DMS153 (cell line): ENCODE results near the gene INO80.

Experiments used
- DNase-seq: peaks from one replicate; lab custom pipeline; 2025; lab: John Stamatoyannopoulos, UW

Gene INO80

DNA sequence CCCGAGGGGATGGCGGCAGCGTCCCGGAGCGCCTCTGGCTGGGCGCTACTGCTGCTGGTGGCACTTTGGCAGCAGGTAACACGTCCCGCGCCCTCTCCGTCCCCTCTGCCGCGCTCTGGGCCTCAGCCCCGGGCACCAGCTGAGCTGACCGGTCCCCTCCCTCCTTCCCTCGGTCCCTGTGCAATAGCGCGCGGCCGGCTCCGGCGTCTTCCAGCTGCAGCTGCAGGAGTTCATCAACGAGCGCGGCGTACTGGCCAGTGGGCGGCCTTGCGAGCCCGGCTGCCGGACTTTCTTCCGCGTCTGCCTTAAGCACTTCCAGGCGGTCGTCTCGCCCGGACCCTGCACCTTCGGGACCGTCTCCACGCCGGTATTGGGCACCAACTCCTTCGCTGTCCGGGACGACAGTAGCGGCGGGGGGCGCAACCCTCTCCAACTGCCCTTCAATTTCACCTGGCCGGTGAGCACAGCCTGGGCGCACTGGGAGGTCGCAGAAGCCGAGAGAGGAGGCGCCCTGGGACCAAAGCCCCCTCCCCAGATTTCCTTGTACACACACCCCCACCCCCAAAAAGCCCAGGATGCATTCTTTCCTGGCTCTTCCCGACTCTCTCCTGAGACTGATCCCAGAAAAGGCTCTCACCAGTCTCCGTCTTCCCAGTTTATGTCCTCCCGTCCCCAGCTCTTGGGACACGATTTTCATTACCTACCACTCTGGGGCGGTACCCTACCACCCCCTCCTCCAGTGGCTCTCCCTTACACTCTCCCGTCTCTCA is 186.2 kb downstream of the INO80 start:
- no peak for DNase-seq
